SU-DHL-6 (cell line): ENCODE measurements around the gene PFN4.

Experiments used
- CTCF ChIP-seq: fragments of 200-600 bp; sonication (generic); IDR thresholded peaks from one replicate; pipeline ENCODE4 v1.5.1; 2017; ENCODE audit warnings: antibody characterized with exemption, mild to moderate bottlenecking, low read length, moderate library complexity; ENCODE audit not compliant: insufficient read depth, poor library complexity, severe bottlenecking
- EZH2phosphoT487 ChIP-seq: fragments of 200-600 bp; sonication (generic), shearing (Covaris generic); conservative IDR thresholded peaks from 2 replicates; pipeline ENCODE4 v1.6.1; 2018; ENCODE audit warnings: mild to moderate bottlenecking, antibody characterized with exemption, low read length, moderate library complexity, mixed read lengths

- TF ChIP-seq CTCF, result no peak
- no peak for TF ChIP-seq EZH2phosphoT487
Measured at GRCh38 chr2:24159708-24160107, 36.6 kb upstream of the PFN4 start.
